HepG2 (cell line): ENCODE data around the gene SRSF12. TPM values are rescaled to one million over a fixed set of nuclear protein-coding genes. Genes with fewer than 3 reads are reported as not detected.

Experiments
- ATAC-seq: fragments of 200-7000 bp; cut with Tn5 transposase; 3 replicates; pipeline ENCODE4 v1.9.1; 2020; ENCODE audit warnings: mild to moderate bottlenecking, moderate library complexity
- BruUV-seq: library from RNA; stranded (reverse); fragments of 400-500 nt; replicated peaks from 2 replicates; lab custom pipeline; 2021; lab: Mats Ljungman, UMichigan
- CTCF ChIA-PET: fragments of 300-600 bp; formaldehyde crosslinking; extraction: SDS; loops from one replicate; lab custom pipeline; 2021; ENCODE audit warnings: low total read pairs, inconsistent platforms, low intra/inter-chr PET ratio; lab: Yijun Ruan, JAX
- POLR2A ChIA-PET: fragments of 350-600 bp; sonication (Branson Sonifier 250); formaldehyde crosslinking; loops from one replicate; lab custom pipeline; 2020; ENCODE audit warnings: antibody characterized with exemption, inconsistent platforms; lab: Yijun Ruan, JAX
- DNase-seq: peaks from one replicate; pipeline ENCODE4 v3.0.0-alpha.2; 2015; ENCODE audit warnings: low spot score
- FAIRE-seq: peaks from 3 replicates; lab custom pipeline; 2011; peaks lifted over from hg19 to GRCh38; lab: Jason Lieb, UNC
- H2AFZ ChIP-seq: one replicate; pipeline ENCODE4 v1.6.1; 2011; ENCODE audit warnings: low read length, inconsistent platforms
- H3K27ac ChIP-seq: fragments of 300-600 bp; 3 replicates; pipeline ENCODE4 v1.8.0; 2011; ENCODE audit warnings: mixed run types, mild to moderate bottlenecking, mixed read lengths, low read length, inconsistent platforms; ENCODE audit not compliant: insufficient read depth; ENCODE audit errors: extremely low read length
- H3K27me3 ChIP-seq, 2 experiments: fragments of 200-600 bp in 1 of 2; 2 replicates in 1 of 2; 3 replicates in 1 of 2; pipeline versions ENCODE4 v1.6.0 to v1.8.0; 2011; ENCODE audit warnings: low read length in 2 of 2, mild to moderate bottlenecking in 2 of 2, moderate library complexity in 2 of 2, inconsistent platforms in 1 of 2; ENCODE audit not compliant: insufficient read depth in 2 of 2, control insufficient read depth in 1 of 2
- H3K36me3 ChIP-seq, 2 experiments: fragments of 200-600 bp in 1 of 2; replicated peaks in 1 of 2; 2 replicates in 1 of 2; 3 replicates in 1 of 2; pipeline versions ENCODE4 v1.5.1 to v1.8.0; 2011; ENCODE audit warnings: low read length in 2 of 2, inconsistent platforms in 1 of 2; ENCODE audit not compliant: insufficient read depth in 2 of 2, control insufficient read depth in 1 of 2
- H3K4me1 ChIP-seq: 2 replicates; pipeline ENCODE4 v1.5.1; 2012; ENCODE audit warnings: low read length, inconsistent platforms; ENCODE audit not compliant: insufficient read depth
- H3K4me2 ChIP-seq: 2 replicates; pipeline ENCODE4 v1.6.0; 2011; ENCODE audit warnings: low read depth, low read length, inconsistent platforms
- H3K4me3 ChIP-seq, 3 experiments: fragments of 200-600 bp in 1 of 3; sonication (generic), shearing (Covaris generic) in 1 of 3; replicated peaks in 1 of 3; 2 replicates each; pipeline ENCODE4 v1.5.1; 2011 to 2016; ENCODE audit warnings: low read length in 3 of 3, inconsistent platforms in 2 of 3, low read depth in 2 of 3, mild to moderate bottlenecking in 2 of 3, control low read depth in 1 of 3, mixed read lengths in 1 of 3; ENCODE audit not compliant: insufficient read depth in 1 of 3
- H3K79me2 ChIP-seq: one replicate; pipeline ENCODE4 v1.6.1; 2011; ENCODE audit warnings: low read length, inconsistent platforms; ENCODE audit not compliant: insufficient read depth
- H3K9ac ChIP-seq: 2 replicates; pipeline ENCODE4 v1.6.0; 2011; ENCODE audit warnings: mild to moderate bottlenecking, low read depth, low read length, inconsistent platforms; ENCODE audit not compliant: insufficient read depth
- H3K9me3 ChIP-seq: 2 replicates; pipeline ENCODE4 v1.5.1; 2012; ENCODE audit warnings: mild to moderate bottlenecking, low read length
- H4K20me1 ChIP-seq: 2 replicates; pipeline ENCODE4 v1.6.0; 2011; ENCODE audit warnings: inconsistent platforms, mild to moderate bottlenecking, low read length, moderate library complexity; ENCODE audit not compliant: insufficient read depth
- CEBPG ChIP-seq: IDR thresholded peaks from 2 replicates; pipeline ENCODE4 v1.6.1; 2016
- FOSL2 ChIP-seq: sonication (generic); formaldehyde crosslinking; IDR thresholded peaks from 2 replicates; pipeline ENCODE4 v1.4.0; 2020; ENCODE audit warnings: missing genetic modification reagents
- GATAD2A ChIP-seq: IDR thresholded peaks from 2 replicates; pipeline ENCODE4 v1.6.1; 2016
- HMG20B ChIP-seq: conservative IDR thresholded peaks from 2 replicates; pipeline ENCODE4 v1.6.1; 2016; ENCODE audit warnings: missing genetic modification reagents, missing compliant biosample characterization
- NCOA1 ChIP-seq: sonication (generic); formaldehyde crosslinking; IDR thresholded peaks from 2 replicates; pipeline ENCODE4 v1.9.0; 2021; ENCODE audit warnings: missing genetic modification reagents
- POLR2A ChIP-seq, 2 experiments: IDR thresholded peaks; 2 replicates each; pipeline ENCODE4 v1.6.1; 2011; ENCODE audit warnings: low read depth in 2 of 2, low read length in 2 of 2, mild to moderate bottlenecking in 1 of 2, moderate library complexity in 1 of 2; ENCODE audit not compliant: insufficient read depth in 1 of 2
- POLR2G ChIP-seq: fragments of 200-400 bp; formaldehyde crosslinking; IDR thresholded peaks from 2 replicates; pipeline ENCODE4 v1.6.1; 2018; ENCODE audit warnings: mild to moderate bottlenecking, low read depth, low read length, moderate library complexity
- RBFOX2 ChIP-seq: fragments of 200-400 bp; formaldehyde crosslinking; IDR thresholded peaks from 2 replicates; pipeline ENCODE4 v1.6.1; 2017; ENCODE audit warnings: low read depth, mild to moderate bottlenecking, low read length
- RBM22 ChIP-seq: fragments of 200-400 bp; formaldehyde crosslinking; optimal IDR thresholded peaks from 2 replicates; pipeline ENCODE3; 2017; ENCODE audit warnings: mild to moderate bottlenecking, low read length, moderate library complexity
- SRSF4 ChIP-seq: fragments of 200-400 bp; formaldehyde crosslinking; IDR thresholded peaks from one replicate; pipeline ENCODE4 v1.6.1; 2018; ENCODE audit warnings: mild to moderate bottlenecking, low read depth, low read length, moderate library complexity; ENCODE audit not compliant: poor library complexity, severe bottlenecking
- ZNF430 ChIP-seq: sonication (generic); formaldehyde crosslinking; IDR thresholded peaks from 2 replicates; pipeline ENCODE4 v1.9.0; 2021; ENCODE audit warnings: mild to moderate bottlenecking, missing genetic modification reagents
- ZNF782 ChIP-seq: sonication (generic); formaldehyde crosslinking; IDR thresholded peaks from 2 replicates; pipeline ENCODE4 v1.4.0; 2020; ENCODE audit warnings: missing genetic modification reagents, mild to moderate bottlenecking, borderline replicate concordance
- WGBS: methylation state at CpG from one replicate; pipeline ENCODE4 v1.1.6; 2017; ENCODE audit warnings: low lambda C conversion rate; 5-methylcytosine and 5-hydroxymethylcytosine counted together
- in situ Hi-C: cut with HindIII; loops from 2 replicates; pipeline ENCODE4 v1.10.0; 2017; ENCODE audit warnings: low pct_unique_long_range_greater_than_20kb; ENCODE audit not compliant: extremely low pct_ligation_motif_present
- intact Hi-C: fragments of 100-400 bp; cut with micrococcal nuclease; formaldehyde crosslinking; loops from one replicate; pipeline ENCODE4 v1.10.0; 2022; ENCODE audit not compliant: unreplicated experiment
- polyA plus RNA-seq, 8 experiments: library from polyadenylated mRNA; depleted of rRNA in 3 of 8; stranded (reverse) in 7 of 8; unstranded in 1 of 8; fragments of >200 nt; fragmentation: Illumina TruSeq in 4 of 8; extraction: Trizol in 4 of 8; gene quantifications; 2 replicates each; pipeline versions ENCODE4 v1.2.1 to v1.2.3, GENCODE V29; 2011 to 2016; ENCODE audit warnings: low read depth in 4 of 8, missing spikeins in 1 of 8, mixed read lengths in 1 of 8; ENCODE audit not compliant: insufficient read depth in 1 of 8
- total RNA-seq, 5 experiments: library from RNA; depleted of rRNA; stranded (reverse); fragments of >200 nt; fragmentation: Illumina TruSeq; extraction: Trizol; gene quantifications; 2 replicates each; pipeline ENCODE4 v1.2.3, GENCODE V29; 2016; ENCODE audit warnings: low read depth in 1 of 5

Gene SRSF12
- total and polyA plus RNA-seq, 2 of the 13 experiments (the other 11 are each of a cell fraction or from before 2014, with no cell fraction given), result 1.7 to 1.9 TPM

GRCh38 chr6:89084954-89085353 is 32.9 kb downstream of the SRSF12 start:
- peak; percentile 51; the same call in 1 of the 2 replicates for TF ChIP-seq CEBPG (CRISPR knock-in tag)
- TF ChIP-seq GATAD2A (CRISPR knock-in tag), result 0 out of 2 replicates have a peak, but pooled peaks have one; percentile 10
- 0 out of 4 replicates have a peak, but pooled peaks of 1 of the 2 experiments have one; percentile 14 for TF ChIP-seq POLR2A (IDR thresholded peaks at IDR 0.05; ENCODE audit: insufficient read depth in 1 of 2, low read depth in 2 of 2, low read length in 2 of 2)
- TF ChIP-seq ZNF430 (CRISPR knock-in tag), result no peak
- TF ChIP-seq HMG20B, result no peak
- TF ChIP-seq ZNF782 (CRISPR knock-in tag), result no peak
- TF ChIP-seq RBM22, result peak; percentile 7
- no peak for TF ChIP-seq NCOA1
- TF ChIP-seq POLR2G, result peak; percentile 39
- TF ChIP-seq FOSL2 (CRISPR knock-in tag), result 0 out of 2 replicates have a peak, but pooled peaks have one; percentile 13
- TF ChIP-seq RBFOX2, result peak; percentile 56
- TF ChIP-seq SRSF4, result no peak
- POLR2A ChIA-PET, result interaction anchor here (0.9 to 6.8 kb wide), 5 partner anchors 16 to 122 kb away, joined by 3 to 117 read pairs (median 6); partner anchors contain the start of gene RNGTT
- no peak for FAIRE-seq
- intact Hi-C loops, result loop anchor here (5.0 kb wide), 1 partner anchor 62 kb away; the partner anchor contains the start of gene PM20D2
- Histone ChIP-seq H2AFZ (no peak overlapping the region), H3K27ac (no peak overlapping the region), H3K4me1 (peaks cover 34% of the 10 kb centered on the region), H3K79me2 (peaks cover 39% of the 10 kb centered on the region), H3K27me3 (no peaks in the 10 kb centered on the region; a peak in 1 of 5 replicates), H4K20me1 (peaks cover 36% of the 10 kb centered on the region), H3K9ac (no peak overlapping the region), H3K36me3 (peaks cover 0 to 19% of the 10 kb centered on the region in 2 experiments; a peak in 3 of 5 replicates), H3K4me2 (peak overlapping the region; percentile 15; the same call in 1 of the 2 replicates), H3K9me3 (no peaks in the 10 kb centered on the region), H3K4me3 (no peak overlapping the region)
- no TSS peak for BruUV-seq
- no peak for DNase-seq
- WGBS, result 64% methylated on average over 3 of the region's 3 CpGs
- CTCF ChIA-PET, result no interaction called here
- ATAC-seq, result no peak
- in situ Hi-C loops, result loop anchor here (10.0 kb wide), 1 partner anchor 100 kb away; no protein-coding TSS in a partner anchor
